ENCODE results near the gene YTHDC1.

YTHDC1 gene

GRCh38 chr4:68264875-68265565, 84.9 kb downstream of the YTHDC1 start:
- no peak for DNase-seq (ENCODE audit: low read depth in 1 of 2, low spot score in 1 of 2)
- Histone ChIP-seq H3K27ac (replicated peaks) (no peak overlapping the region), H3K4me3 (replicated peaks; ENCODE audit: insufficient read depth, low read length) (no peak overlapping the region), H3K27me3 (ENCODE audit: insufficient read depth, poor library complexity, severe bottlenecking) (no peaks in the 10 kb centered on the region)
- TF ChIP-seq CTCF (IDR thresholded peaks at IDR 0.05; ENCODE audit: insufficient read depth, low read length) (no peak), REST (IDR thresholded peaks at IDR 0.05; ENCODE audit: insufficient replicate concordance, low read depth) (no peak), GABPA (IDR thresholded peaks at IDR 0.05; ENCODE audit: low read depth) (no peak), SPI1 (IDR thresholded peaks at IDR 0.05; ENCODE audit: borderline replicate concordance, low read depth) (no peak), POLR2AphosphoS5 (IDR thresholded peaks at IDR 0.05; ENCODE audit: low read depth) (no peak)
